ENCODE measurements around the gene FAM118B. TPM values are rescaled to one million over a fixed set of nuclear protein-coding genes. Genes with fewer than 3 reads are reported as not detected.
"Not testable (repeated sequence)": the region's sequence is repeated elsewhere in the genome, so short reads cannot be mapped to it uniquely, and the experiment has no call there.

Gene FAM118B
- total RNA-seq, 1 donor from 2014 or later, result 25.6 TPM

DNA sequence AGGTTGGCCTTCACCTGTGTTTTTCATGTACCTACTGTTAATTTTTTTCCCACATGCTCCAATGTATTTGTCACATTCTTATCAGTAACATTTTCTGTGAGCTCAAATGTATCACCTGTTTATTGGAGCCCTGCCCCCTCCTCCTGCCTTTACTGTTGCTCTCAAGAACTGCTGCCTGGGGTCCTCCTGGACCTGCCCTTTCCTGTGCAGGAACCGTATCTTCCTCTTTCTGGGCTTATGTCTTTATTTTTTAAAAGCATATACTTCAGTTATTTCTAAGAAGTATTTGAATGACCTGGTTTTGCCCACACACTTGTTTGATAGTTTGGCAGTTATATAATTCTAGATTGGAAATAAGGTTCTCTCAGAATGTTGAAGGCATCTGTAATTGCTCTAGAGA lies 5.9 kb downstream of the FAM118B start:
- no peak for DNase-seq (ENCODE audit: low read depth in 2 of 2)

DNA sequence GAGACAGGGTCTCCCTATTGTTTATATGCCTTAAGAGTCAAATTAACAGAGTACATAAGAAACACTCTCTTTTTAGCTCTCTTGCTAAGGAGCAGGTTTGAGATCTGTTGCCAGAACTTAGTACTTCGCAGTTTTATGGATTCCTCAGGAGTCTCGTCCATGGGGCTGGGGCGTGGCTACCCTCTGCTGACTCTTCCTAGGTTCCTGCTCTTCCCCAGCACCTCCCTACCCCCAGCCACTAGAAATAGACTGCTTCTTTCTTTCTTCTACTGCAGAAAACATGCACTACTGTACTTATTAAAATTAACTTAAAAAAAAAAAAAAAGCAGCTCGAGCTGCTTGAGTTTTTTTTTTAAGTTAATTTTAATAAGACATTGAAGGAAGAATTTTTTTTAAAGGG lies 8.0 kb downstream of the FAM118B start:
- no peak for DNase-seq (ENCODE audit: low read depth in 2 of 2)

DNA sequence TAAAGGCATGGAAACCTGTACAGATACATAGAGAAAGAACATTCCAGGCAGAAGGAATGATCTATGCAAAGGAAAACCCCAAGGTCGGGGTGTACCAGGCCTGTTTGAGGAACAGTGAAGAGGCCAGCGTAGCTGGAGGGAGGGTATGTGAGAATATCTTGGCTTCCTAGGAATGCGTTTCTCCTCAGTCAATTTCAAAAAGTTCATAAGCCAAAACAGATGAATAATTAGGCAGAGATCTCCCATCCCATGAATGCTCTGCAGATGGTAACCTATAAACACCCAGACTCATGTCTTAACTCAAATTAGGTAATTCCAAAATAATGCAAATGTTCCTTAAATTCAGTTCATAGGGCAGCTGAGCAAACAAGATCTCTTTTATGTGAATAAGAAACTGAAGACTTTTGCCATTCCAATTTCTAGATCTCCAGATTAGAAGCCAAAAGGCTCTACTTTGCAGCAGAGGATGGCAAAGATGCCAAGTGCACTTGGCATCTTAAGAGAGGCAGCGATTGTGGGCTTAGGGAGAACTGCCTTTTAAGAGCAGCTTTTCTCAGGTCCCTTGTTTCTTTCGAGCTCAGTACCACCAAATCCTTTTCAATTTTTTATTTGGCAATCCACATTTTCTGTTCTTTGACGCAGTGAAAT lies 13.2 kb downstream of the FAM118B start:
- no peak for DNase-seq (ENCODE audit: low read depth in 2 of 2)

- no peak for DNase-seq (ENCODE audit: low read depth in 2 of 2)
Measured at GRCh38 chr11:126225295-126225665, 13.7 kb downstream of the FAM118B start.

DNA sequence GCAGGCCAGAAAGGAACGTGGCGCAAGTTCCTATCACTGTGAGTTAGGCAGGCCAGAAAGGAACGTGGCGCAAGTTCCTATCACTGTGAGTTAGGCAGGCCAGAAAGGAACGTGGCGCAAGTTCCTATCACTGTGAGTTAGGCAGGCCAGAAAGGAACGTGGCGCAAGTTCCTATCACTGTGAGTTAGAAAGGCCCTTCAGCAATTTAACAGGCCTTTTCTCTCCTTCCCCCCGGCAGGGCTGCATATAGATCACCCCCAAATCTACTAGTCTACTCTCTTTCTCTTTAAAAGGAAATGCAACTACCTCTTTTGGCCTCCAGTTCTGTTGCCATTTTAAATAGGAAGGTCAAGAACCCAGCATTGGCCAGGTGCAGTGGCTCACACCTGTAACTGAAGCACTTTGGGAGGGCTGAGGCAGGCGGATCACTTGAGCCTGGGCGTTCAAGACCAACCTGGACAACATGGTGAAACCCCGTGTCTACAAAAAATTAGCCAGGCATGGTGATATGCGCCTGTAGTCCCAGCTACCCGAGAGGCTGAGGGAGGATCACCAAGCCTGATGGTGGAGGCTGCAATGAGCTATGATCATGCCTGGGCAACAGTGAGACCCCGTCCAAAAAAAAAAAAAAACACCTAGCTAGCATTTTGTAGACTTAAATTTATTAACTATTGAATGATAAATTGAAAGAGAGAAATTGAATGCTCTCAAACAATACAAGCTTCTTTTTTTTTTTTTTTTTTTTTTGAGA lies 14.9 kb downstream of the FAM118B start:
- no peak for DNase-seq (ENCODE audit: low read depth in 2 of 2)

DNA sequence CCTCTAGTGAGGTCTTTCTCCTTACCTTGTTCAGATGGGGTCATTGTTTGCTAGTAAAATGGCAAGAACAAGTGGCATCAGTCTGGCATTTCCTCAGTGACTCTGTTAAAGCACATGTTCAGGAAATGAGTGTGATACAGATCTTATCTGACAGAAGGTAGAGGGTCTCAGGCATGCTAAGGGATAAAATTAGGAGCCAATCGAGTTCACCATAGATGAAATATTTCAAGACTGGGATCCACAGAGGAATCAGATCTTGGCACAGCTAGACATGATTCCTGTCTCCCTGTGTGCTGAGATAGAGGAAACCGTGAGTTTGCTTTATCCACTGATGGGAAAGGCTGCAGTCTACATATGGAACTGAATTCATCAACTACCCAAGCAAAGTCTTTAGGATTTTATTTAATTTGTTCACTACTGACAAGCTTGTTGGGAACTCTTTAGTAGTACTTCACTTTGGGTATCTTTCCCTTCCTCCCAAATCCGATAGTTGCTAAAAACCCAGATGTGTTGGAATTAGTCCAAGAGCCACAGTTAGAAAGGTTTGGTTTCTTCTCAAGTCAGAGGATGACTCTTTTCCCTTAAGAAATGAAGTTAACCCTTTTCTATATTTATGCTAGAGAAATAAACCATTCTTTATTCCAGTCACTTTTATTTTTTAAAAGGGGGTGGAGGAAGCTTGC lies 18.4 kb downstream of the FAM118B start:
- peak; percentile 5 to 50 for DNase-seq (ENCODE audit: low read depth in 2 of 2)

DNA sequence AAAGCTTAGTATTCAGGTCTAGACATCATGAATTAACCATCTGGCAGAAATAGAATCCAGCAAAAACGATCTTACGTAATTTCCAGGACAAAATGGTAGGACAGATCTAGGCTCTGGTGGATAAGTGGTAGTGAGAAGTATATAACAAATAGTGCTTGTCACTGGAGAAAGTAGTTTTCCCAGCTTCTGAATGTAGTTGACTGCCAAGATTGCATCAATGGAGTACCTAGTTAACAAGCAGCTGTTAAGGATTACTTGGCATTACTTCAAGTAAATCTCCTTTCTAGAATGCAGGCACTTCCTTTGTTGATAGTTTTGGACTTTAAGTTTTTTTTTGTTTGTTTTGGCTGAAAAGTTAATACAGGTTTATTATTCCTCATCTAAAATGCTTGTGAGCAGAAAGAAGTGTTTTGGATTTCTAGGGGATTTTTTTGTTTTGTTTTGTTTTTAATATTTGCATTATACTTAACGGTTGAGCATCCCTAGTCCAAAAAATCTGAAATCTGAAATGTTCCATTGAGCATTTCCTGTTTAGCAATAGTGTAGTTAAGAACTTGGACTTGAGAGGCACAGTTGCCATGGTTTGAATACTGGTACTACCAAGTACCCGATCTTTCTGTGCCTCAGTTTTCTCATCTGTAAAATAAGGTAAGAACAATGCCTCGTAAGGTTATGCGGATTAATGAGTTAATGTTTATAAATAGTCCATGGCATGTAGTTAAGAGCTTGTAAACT lies 20.3 kb downstream of the FAM118B start:
- DNase-seq (ENCODE audit: low read depth in 2 of 2), result peak; percentile 29 to 87

GRCh38 chr11:126232683-126233082 lies 21.1 kb downstream of the FAM118B start:
- no peak for DNase-seq (ENCODE audit: low read depth in 2 of 2)

- peak in 1 of 2 donors; percentile 51 for DNase-seq (ENCODE audit: low read depth in 2 of 2)
Measured at GRCh38 chr11:126233391-126233790, 21.8 kb downstream of the FAM118B start.

GRCh38 chr11:126246636-126247035 lies 35.1 kb downstream of the FAM118B start:
- peak; percentile 36 to 78 for DNase-seq (ENCODE audit: low read depth in 2 of 2)

DNA sequence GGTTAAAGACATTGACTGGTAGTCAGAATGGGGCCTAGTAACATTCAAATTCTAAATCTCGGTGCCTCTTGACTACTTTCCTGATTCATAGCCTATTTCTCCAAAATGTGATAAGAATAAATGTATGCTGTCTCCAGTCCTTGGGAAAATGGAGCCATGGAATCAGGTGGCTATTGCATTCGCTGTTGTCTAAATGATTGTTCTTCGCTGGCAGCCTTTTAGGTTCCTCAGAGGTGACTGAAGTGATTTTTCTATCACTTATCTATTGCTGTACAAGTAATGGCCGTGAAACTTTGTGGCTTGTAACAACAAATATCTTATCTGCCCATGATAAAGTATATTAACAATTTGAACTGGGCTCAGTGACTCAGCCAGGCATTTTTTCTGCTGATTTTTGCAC lies 41.7 kb downstream of the FAM118B start:
- no peak for DNase-seq (ENCODE audit: low read depth in 2 of 2)

DNA sequence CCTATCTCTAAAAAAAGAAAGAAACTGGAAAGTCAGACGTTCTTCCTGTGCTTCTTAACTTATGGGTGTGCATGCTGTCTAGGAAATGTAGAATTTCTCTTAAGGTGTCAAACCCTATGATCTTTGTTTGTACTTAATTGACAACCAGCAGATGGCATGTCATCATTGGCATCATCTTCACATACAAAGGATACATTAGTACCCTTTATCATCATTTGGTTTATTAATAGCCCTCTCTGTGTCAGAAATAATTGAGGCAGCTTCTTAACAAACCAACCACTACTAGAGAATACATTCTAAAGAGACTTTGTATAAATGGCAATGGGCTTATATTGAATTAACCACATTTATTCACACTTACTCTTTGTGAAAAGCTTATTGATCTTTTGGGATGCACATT lies 43.2 kb downstream of the FAM118B start:
- no peak for DNase-seq (ENCODE audit: low read depth in 2 of 2)

- not testable (repeated sequence) for DNase-seq (ENCODE audit: low read depth in 2 of 2)
Measured at GRCh38 chr11:126255507-126255906, 43.9 kb downstream of the FAM118B start.

GRCh38 chr11:126256216-126256615 lies 44.6 kb downstream of the FAM118B start:
- no peak for DNase-seq (ENCODE audit: low read depth in 2 of 2)

DNA sequence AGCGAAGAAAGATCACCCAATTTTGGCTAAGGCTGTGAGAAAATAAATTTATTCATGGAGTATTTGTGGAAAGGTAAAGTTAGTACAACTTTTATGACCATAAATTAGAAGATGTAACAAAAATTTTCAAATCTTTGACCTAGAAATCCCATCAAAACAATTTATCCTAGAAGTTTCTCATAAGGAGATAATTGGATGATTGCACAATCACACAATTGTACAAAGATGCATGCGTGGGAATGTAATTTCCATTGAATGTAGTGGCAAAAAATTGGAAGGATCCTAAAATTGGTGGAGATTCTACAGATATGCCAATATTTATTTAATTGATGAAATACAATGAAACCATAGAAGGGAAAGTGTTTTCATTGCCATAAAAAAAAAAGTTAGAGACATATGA lies 45.6 kb downstream of the FAM118B start:
- DNase-seq (ENCODE audit: low read depth in 2 of 2), result no peak

DNA sequence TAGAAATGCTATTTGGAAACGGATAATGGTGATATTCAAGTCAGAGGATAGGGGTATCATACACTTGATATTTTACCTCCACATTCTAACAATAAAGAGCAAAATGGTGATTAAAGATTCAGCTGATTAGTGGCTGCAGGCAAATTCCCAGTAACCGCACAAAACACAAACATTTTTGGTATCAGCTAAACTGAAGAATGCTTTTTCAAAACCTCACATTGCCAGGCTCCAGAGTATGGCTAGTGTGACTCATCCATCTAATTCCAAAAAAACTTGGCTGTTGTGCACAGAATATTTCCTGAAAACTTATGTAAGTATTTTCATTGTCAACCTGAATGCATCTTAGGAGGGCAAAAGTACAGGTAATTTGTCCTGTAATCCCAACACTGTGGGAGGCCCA lies 46.2 kb downstream of the FAM118B start:
- peak in 1 of 2 donors; percentile 14 for DNase-seq (ENCODE audit: low read depth in 2 of 2)

GRCh38 chr11:126262216-126262615 lies 50.6 kb downstream of the FAM118B start:
- DNase-seq (ENCODE audit: low read depth in 2 of 2), result no peak

- no peak for DNase-seq (ENCODE audit: low read depth in 2 of 2)
Measured at GRCh38 chr11:126263489-126263888, 51.9 kb downstream of the FAM118B start.

DNA sequence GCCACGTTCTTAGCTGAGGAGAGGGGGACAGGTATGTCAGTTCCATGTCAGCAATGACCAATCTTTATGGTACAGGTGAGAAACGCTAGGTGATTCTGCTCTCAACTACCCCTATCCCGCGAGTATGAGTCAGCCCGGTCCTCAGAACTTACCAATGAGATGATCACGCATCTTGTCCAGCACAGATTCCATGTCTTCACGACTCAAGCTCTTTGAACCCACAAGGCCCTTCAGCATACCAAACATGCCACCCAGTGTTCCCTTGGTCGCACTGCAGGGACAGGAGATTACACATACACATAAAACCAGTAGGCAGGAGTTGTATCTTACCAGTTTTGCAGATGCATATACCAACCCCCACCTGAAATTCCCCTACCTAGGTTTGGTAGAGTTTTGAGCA lies 54.2 kb downstream of the FAM118B start:
- peak; percentile 29 to 35 for DNase-seq (ENCODE audit: low read depth in 2 of 2)

DNA sequence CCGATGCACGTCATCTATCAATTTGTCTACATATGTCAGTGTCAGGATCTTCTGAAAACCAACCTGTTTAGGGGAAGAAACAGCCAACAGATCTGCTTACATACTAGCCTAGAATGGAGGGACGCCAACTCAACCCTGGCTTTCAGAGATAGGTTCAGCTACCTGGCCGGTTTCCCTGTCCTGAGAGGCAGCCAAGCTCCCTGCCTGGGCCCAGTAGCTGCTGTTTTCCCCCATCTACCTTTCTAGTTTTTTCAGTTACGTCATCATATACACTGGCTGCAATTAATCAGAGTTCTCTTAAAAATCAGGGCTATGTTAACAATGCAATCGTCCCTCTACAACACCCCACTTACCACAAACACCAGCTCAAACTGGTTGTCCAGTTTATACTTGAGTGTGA lies 56.1 kb downstream of the FAM118B start:
- DNase-seq (ENCODE audit: low read depth in 2 of 2), result no peak

GRCh38 chr11:126268361-126268707 lies 56.8 kb downstream of the FAM118B start:
- DNase-seq (ENCODE audit: low read depth in 2 of 2), result no peak
